HG02884 (cell line): ENCODE measurements around the gene S100Z.
"Not testable (repeated sequence)": the region's sequence is repeated elsewhere in the genome, so short reads cannot be mapped to it uniquely, and the experiment has no call there.

Experiments used
- ATAC-seq: cut with Tn5 transposase; IDR thresholded peaks from one replicate; pipeline ENCODE4 v1.9.1; 2021; ENCODE audit warnings: mild to moderate bottlenecking, moderate library complexity; ENCODE audit not compliant: unreplicated experiment

S100Z gene

GRCh38 chr5:76945238-76945637, 95.4 kb downstream of the S100Z start:
- not testable (repeated sequence) for ATAC-seq

GRCh38 chr5:76946090-76946489, 96.3 kb downstream of the S100Z start:
- ATAC-seq: no peak

DNA sequence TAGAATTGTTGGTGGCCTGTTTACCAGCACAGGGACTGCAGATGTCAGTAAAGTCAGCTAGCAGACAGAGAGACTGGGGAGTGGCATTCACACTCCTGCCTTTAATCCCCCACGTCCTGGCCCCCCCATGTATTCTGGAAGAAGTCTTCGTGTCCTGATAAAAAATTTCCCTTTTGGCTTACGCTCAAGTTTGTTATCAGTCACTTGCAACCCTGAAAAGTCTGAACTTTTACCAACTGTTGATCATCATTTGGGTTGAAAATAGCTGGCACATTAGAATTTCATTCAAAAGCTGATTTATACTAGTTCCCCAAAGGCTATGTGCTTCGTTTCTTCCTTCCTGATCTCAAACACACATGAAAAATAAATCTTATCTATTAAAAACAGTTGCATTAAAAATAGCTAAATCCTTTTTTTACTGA, 97.3 kb downstream of the S100Z start:
- no peak for ATAC-seq

- ATAC-seq: no peak
Observed at GRCh38 chr5:76952795-76953536, 103.2 kb downstream of the S100Z start, which contains the start of gene CRHBP. TSS of gene CRHBP (plus strand) at chr5:76953045. CDS start at chr5:76953135, 90 bp downstream.

DNA sequence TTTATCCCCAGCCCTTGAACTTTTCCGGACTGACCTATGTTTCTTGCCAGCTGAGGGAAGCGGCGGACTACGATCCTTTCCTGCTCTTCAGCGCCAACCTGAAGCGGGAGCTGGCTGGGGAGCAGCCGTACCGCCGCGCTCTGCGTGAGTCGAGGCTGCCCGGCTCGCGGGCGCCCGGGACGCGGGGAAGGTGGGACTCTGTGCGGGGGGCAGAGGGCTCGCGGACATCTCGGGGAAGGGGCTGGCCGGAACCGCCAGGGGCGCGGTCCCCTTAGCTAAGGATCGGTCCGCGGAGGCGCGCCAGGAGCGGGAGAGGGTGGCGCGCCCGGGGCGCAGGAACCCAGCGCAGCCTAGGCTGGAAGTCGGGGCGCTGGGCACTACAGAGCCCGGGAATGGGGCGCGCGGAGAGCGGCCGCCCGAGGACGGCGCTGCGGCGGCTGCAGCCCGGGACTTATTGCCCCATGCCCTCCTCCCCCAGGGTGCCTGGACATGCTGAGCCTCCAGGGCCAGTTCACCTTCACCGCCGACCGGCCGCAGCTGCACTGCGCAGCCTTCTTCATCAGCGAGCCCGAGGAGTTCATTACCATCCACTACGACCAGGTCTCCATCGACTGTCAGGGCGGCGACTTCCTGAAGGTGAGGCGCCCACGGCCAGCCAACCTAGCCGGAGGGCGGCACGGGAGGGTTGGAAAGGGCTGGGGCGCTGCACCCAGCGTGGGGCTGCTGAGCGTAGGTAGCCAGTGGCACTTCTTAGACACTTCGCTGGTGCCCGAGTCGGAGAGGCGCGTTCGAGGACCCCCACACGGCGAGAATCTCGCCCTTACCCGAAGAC, 104.0 kb downstream of the S100Z start:
- ATAC-seq: no peak

- ATAC-seq: no peak
Observed at GRCh38 chr5:76954383-76954763, 104.6 kb downstream of the S100Z start.

DNA sequence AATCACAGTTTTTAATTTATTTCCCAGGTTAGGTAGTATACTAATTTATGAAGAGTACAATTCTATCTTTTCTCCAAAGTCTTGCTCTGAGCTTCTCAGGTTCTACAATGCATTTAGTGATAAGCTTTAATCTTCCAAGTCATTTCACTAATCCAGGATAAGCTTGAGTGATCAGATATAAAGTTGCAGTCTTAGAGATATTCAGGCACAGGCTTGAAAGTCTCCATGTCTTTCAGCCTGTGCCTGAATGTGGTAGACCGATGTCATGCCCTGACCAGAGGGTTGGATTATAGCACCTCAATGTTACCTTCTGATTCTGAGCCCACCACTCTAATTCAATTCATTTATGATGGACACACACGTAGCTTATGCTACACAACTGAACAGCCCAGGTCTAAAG, 106.2 kb downstream of the S100Z start:
- ATAC-seq: no peak

DNA sequence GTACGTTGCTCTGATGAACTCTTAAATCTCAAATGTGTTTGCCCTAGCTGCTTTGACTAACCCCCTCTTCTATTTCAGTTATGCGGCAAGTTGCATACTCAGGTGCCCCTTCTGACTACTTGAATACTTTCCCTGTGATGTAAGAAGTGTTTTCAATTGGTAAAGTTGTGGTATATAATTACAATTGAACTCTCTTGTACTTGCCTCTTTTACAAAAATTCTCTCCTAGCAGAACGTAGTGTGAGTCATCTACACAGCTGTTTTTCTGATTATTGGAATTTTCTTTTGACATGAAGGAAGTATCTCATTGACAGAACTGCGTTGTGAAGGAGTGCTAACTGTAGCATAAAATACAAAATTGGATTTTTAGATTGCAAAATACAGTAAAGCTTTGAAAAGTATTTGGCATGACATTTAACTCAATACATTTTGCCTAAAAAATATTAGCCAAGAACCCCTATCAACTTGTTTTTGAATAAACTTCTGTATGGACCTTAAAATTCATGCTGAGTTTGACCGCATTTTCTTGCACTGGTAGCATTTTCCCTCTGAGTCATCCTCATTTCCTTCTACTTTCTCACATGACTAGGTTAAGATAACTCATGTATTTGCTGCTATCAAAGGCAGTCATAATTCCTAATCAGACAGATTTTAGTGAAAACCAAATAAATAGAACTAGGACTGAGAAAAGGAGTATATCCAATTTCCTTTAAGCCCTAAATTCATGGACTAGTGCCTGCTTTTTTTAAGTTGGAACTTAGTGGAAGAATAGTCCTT, 109.4 kb downstream of the S100Z start:
- no peak for ATAC-seq

- peak; percentile 72 for ATAC-seq
Observed at GRCh38 chr5:76960004-76960625, 110.3 kb downstream of the S100Z start.

GRCh38 chr5:76964060-76964459, 114.2 kb downstream of the S100Z start:
- ATAC-seq: no peak
